Inferior parietal cortex (tissue), 1 donor: ENCODE measurements around the gene TXNDC8.
"Not testable (repeated sequence)": the region's sequence is repeated elsewhere in the genome, so short reads cannot be mapped to it uniquely, and the experiment has no call there.

Experiments used
- DNase-seq: peaks from one replicate; pipeline ENCODE4 v3.0.0-alpha.2; 2016; ENCODE audit errors: extremely low spot score

Gene TXNDC8

DNA sequence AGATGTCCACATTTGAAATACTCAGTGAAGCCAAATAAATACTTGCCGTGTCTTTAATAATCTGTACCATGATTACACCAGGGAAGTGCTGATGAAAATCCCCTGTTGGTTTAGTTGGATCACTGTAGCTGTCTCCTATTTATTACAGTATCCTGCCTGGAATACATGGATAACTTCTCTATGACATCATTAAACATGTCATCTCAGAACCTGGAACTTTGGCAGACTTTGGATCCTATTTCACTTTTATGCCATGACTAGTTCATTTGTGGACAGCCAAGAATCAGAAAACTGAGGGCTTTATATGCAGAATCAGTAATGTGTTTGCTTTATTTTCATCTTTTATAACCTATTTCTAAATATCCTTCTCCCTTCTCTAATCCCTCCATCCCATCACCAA is at the start of gene TXNDC8:
TSS of gene TXNDC8 (minus strand) at position 137 of the 400 bp plus-strand sequence.
- DNase-seq: no peak

DNA sequence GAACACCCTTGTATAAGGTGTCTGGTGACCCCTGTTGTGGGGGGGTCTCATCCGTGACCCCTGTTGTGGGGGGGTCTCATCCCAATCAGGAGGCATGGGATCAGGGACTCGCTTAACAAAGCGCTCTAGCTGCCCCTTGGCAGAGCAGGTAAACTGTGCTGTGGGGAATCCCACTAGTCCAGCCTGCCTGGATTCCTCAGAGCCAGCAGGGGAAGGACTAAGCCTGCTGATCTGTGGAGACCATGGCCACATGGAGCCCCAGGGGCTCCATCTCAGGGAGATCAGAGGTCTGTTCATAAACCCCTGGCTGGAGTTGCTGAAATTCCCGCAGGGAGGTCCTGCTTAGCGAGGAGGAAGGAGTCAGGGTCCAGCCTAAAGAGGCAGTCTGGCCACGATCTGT is 45.8 kb upstream of the TXNDC8 start:
- DNase-seq: no peak

- no peak for DNase-seq
These were observed 45.1 kb upstream of the TXNDC8 start for GRCh38 chr9:110382731-110383130.

- peak; percentile 20 for DNase-seq
These were observed 33.8 kb upstream of the TXNDC8 start for GRCh38 chr9:110371411-110372007.

DNA sequence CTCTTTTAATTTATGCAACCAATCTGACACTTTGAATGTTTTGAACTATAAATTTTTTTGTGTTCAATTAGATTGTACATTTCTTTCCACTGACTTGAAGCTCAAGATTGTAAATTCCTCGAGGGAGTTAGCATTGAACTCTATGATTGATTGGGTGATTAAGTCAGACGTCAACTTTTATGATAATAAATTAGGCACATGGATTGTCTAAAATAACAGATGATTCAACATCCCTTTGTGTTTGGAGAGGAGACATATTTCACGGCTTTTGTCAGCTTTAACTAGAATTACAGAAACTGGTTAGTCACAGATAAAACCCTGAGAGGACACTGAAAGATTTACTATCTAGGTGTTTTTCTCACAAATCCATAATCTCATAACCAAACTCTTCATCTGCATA is 32.7 kb upstream of the TXNDC8 start:
- DNase-seq: no peak

GRCh38 chr9:110364451-110364850 is 26.8 kb upstream of the TXNDC8 start:
- DNase-seq: no peak

DNA sequence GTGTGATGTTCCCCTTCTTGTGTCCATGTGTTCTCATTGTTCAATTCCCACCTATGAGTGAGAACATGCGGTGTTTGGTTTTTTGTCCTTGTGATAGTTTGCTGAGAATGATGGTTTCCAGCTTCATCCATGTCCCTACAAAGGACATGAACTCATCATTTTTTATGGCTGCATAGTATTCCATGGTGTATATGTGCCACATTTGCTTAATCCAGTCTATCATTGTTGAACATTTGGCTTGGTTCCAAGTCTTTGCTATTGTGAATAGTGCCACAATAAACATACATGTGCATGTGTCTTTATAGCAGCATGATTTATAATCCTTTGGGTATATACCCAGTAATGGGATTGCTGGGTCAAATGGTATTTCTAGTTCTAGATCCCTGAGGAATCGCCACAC is 21.3 kb upstream of the TXNDC8 start:
- DNase-seq: not testable (repeated sequence)

DNA sequence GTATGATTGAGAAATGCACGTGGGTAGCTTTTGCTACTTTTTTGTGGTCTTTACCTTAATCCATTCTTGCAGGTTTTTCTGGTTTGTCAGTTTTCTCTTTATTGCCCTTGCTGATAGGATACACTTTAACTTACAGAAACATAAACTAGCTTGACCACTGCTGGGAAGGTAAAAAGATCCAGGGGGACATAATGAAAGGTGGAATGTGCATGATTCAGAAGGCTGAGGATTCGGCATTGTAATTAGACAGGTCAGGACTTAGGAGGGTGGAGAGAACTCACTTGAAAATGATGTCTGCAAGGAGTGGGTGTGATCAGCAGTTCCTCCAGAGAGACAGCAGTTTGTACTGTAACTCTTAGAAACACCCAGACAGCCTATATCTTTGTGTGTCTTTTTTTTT is 19.8 kb upstream of the TXNDC8 start:
- no peak for DNase-seq

- no peak for DNase-seq
These were observed 19.2 kb upstream of the TXNDC8 start for GRCh38 chr9:110356639-110357395.

- DNase-seq: no peak
These were observed 18.2 kb upstream of the TXNDC8 start for GRCh38 chr9:110355911-110356310.

- no peak for DNase-seq
These were observed 13.4 kb upstream of the TXNDC8 start for GRCh38 chr9:110351009-110351467.

DNA sequence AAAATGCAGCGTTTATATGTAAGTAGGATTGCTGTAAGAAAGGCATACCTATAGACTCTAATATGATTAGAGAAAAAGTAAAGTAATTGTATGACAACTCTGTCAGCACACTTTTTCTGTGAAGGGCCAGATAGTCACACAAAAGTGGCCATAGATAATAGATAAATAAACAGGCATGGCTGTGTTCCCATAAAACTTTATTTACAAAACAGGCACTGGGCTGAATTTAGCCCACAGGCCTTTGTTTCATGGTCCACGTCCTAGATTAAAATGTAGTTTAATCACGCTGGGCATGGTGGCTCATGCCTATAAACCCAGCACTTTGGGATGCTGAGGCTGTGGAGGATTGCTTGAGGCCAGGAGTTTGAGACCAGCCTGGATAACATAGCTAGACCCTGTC is 8.7 kb upstream of the TXNDC8 start:
- no peak for DNase-seq

GRCh38 chr9:110344821-110345220 is 7.2 kb upstream of the TXNDC8 start:
- no peak for DNase-seq

DNA sequence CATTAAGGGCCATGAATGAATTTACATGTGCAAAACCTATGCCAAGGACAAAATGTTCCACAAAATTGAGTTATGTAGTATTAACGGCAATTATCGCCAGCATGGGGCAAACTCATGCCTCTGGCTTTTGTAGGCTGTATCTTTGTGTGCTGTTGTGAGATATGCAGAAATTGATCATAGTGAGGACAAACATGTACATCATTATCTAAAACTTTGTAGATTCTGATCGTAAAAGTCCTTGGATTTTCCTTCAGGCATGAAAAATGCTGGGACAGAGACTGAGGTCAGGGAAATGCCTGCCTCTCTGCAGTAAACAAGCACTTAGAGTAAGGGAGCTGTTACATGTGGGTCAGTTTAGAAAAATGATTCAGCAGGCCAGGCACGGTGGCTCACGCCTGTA is 5.9 kb upstream of the TXNDC8 start:
- DNase-seq: no peak

- peak; percentile 18 for DNase-seq
These were observed 2.6 kb upstream of the TXNDC8 start for GRCh38 chr9:110340306-110340705.

GRCh38 chr9:110338143-110338542 is 480 bp upstream of the TXNDC8 start:
- DNase-seq: no peak

GRCh38 chr9:110336363-110336762 is 1.3 kb downstream of the TXNDC8 start:
- no peak for DNase-seq

GRCh38 chr9:110334871-110335270 is 2.8 kb downstream of the TXNDC8 start:
- DNase-seq: no peak

GRCh38 chr9:110334183-110334582 is 3.5 kb downstream of the TXNDC8 start:
- DNase-seq: no peak

DNA sequence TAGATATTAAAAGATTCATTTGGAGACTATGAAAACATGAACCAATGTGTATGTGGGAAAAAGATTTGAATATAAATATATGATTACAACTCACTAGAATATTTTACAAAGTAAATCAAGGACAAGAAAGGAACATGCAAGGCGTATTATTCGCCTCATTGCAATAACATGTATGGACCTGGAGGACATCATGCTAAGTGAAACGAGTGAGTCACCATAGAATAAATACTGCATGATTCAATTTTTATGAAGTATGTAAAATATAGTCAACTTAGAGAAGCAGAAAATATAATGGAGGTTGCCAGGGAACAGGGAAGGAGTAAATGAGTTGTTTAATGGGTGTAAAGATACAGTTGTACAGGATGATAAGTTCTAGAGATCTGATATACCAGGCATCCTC is 4.9 kb downstream of the TXNDC8 start:
- no peak for DNase-seq

DNA sequence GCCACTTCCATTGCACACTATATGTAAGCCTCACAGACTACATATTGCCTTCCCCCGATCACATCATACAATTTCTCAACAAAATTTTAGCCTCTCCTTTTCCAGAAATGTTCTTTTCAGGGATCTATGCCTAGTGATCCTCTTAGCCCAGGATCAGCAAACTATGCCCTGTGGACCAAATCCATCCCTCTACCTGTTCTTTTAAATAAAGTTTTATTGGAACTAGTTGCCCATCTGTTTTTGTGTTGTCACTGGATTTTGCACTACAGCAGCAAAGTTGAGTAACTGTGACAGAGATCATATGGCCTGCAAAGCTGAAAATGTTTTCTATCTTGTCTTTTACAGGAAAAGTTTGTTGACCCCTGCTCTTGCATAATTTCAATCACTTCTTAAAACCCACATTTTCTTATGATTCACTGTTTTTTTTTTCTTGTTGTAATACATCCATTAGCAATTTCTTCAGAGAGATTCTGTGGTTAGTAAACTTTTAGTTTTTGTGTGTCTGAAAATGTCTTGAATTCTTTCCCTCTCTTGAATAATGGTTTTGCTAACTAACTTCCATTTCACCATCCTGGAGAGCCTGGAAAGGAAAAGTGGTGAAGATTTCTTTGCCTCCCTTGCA is 7.1 kb downstream of the TXNDC8 start:
- no peak for DNase-seq

DNA sequence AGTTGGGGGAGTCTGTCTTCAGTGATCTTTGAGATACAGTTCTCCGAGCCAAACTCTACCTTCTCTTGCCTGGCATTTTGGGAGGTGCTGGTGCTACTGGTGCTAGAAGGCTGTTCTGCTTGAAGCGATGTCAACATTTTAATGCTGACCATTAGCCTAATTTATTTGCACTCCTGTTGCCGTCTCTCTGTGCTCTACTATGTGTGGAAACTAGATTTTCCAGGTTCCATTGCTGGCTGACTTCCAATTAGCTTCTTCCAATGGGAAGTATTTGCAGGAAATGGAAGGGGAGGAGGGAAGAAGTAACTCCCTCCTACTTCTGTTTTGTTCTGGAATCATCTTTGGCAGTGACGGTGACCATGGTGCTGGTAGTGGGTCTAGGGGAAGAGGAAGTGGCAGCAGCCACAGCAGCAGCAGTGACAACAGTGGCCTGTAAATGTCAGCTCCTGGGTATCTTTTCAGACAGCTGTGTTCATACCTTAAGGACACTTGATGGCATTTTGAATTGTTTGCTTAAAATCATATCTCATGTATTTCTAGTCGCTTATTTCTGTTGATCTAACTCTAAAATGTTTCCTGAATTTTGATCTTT is 7.9 kb downstream of the TXNDC8 start:
- no peak for DNase-seq

GRCh38 chr9:110328763-110329162 is 8.9 kb downstream of the TXNDC8 start:
- DNase-seq: no peak
